ENCODE measurements around the gene CCDC3. TPM values are rescaled to one million over a fixed set of nuclear protein-coding genes. Genes with fewer than 3 reads are reported as not detected.

Gene CCDC3
- total RNA-seq, 4 donors from 2014 or later = 7.9 to 40.6 (median 24.9) TPM

- H3K4me1 ChIP-seq = no peaks in the 10 kb centered on the region
- no peak overlapping the region for H3K27ac ChIP-seq
- no peaks in the 10 kb centered on the region for H3K27me3 ChIP-seq
- DNase-seq = no peak
- no peak for TF ChIP-seq POLR2A (IDR thresholded peaks at IDR 0.05)
- TF ChIP-seq, protein P1, sequence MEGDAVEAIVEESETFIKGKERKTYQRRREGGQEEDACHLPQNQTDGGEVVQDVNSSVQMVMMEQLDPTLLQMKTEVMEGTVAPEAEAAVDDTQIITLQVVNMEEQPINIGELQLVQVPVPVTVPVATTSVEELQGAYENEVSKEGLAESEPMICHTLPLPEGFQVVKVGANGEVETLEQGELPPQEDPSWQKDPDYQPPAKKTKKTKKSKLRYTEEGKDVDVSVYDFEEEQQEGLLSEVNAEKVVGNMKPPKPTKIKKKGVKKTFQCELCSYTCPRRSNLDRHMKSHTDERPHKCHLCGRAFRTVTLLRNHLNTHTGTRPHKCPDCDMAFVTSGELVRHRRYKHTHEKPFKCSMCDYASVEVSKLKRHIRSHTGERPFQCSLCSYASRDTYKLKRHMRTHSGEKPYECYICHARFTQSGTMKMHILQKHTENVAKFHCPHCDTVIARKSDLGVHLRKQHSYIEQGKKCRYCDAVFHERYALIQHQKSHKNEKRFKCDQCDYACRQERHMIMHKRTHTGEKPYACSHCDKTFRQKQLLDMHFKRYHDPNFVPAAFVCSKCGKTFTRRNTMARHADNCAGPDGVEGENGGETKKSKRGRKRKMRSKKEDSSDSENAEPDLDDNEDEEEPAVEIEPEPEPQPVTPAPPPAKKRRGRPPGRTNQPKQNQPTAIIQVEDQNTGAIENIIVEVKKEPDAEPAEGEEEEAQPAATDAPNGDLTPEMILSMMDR (IDR thresholded peaks at IDR 0.05) = no peak
- no peak overlapping the region for H3K4me3 ChIP-seq
- H3K36me3 ChIP-seq = no peaks in the 10 kb centered on the region
- intact Hi-C loops (cut with DNase I; ENCODE audit: low total_unique reads) = no loop called here
- H3K9me3 ChIP-seq = no peaks in the 10 kb centered on the region
Measured at GRCh38 chr10:13047529-13048206, 46.2 kb upstream of the CCDC3 start.

DNA sequence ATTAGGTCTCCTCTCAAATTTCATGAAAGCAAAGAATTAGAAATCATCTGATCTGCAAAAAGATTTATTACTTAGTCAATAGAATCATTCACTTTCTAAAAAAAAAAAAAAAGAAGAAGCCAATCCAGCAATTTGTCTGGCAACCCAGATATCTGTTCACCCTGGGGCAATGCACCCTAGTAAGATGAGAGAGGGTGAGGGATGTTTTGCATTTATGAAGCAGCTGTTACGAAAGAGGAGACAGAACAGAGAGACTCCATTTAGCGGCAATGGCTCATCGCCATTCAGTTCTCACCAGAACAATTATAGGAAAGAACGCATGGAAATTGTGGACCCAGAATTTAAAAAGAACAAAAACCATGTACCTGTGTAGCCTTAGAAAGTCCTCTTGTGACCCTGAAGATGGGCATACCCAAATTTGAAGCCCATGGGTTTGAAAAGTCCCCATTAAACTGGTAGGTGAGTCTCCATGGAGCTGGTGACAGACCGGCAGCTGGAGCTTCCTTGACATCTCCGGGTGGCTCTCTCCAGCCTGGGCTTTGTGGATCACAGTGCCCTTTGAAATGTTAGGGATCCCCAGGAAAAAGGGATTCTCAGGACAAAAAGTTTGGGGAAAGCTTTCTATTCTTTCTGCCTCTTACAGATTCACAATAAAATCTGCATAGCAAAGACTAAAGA is 45.5 kb upstream of the CCDC3 start:
- intact Hi-C loops (cut with DNase I; ENCODE audit: low total_unique reads) = no loop called here
- Histone ChIP-seq H3K9me3 (no peaks in the 10 kb centered on the region), H3K4me3 (no peak overlapping the region), H3K27ac (no peak overlapping the region), H3K27me3 (no peaks in the 10 kb centered on the region), H3K4me1 (no peaks in the 10 kb centered on the region), H3K36me3 (no peaks in the 10 kb centered on the region)
- TF ChIP-seq, protein P1 (IDR thresholded peaks at IDR 0.05) = no peak
- TF ChIP-seq POLR2A (IDR thresholded peaks at IDR 0.05) = no peak
- DNase-seq = no peak

- TF ChIP-seq POLR2A (IDR thresholded peaks at IDR 0.05) = no peak
- TF ChIP-seq, protein P1 (IDR thresholded peaks at IDR 0.05) = no peak
- H3K4me3 ChIP-seq = no peak overlapping the region
- H3K4me1 ChIP-seq = no peaks in the 10 kb centered on the region
- H3K27ac ChIP-seq = no peak overlapping the region
- no peaks in the 10 kb centered on the region for H3K36me3 ChIP-seq
- H3K9me3 ChIP-seq = no peaks in the 10 kb centered on the region
- no peaks in the 10 kb centered on the region for H3K27me3 ChIP-seq
- no peak for DNase-seq
- intact Hi-C loops (cut with DNase I; ENCODE audit: low total_unique reads) = no loop called here
Measured at GRCh38 chr10:13043520-13043919, 42.0 kb upstream of the CCDC3 start.

GRCh38 chr10:13039761-13040160 is 38.2 kb upstream of the CCDC3 start:
- TF ChIP-seq, protein P1 (IDR thresholded peaks at IDR 0.05) = no peak
- TF ChIP-seq POLR2A (IDR thresholded peaks at IDR 0.05) = no peak
- no peaks in the 10 kb centered on the region for H3K4me1 ChIP-seq
- no peaks in the 10 kb centered on the region for H3K9me3 ChIP-seq
- H3K27ac ChIP-seq = no peak overlapping the region
- no peak overlapping the region for H3K4me3 ChIP-seq
- no peak for DNase-seq
- intact Hi-C loops (cut with DNase I; ENCODE audit: low total_unique reads) = no loop called here
- H3K36me3 ChIP-seq = no peaks in the 10 kb centered on the region
- H3K27me3 ChIP-seq = no peaks in the 10 kb centered on the region

GRCh38 chr10:13038391-13038790 is 36.9 kb upstream of the CCDC3 start:
- no peaks in the 10 kb centered on the region for H3K27me3 ChIP-seq
- H3K9me3 ChIP-seq = no peaks in the 10 kb centered on the region
- DNase-seq = no peak
- TF ChIP-seq, protein P1 (IDR thresholded peaks at IDR 0.05) = no peak
- TF ChIP-seq POLR2A (IDR thresholded peaks at IDR 0.05) = no peak
- H3K4me3 ChIP-seq = no peak overlapping the region
- H3K4me1 ChIP-seq = no peaks in the 10 kb centered on the region
- no peaks in the 10 kb centered on the region for H3K36me3 ChIP-seq
- intact Hi-C loops (cut with DNase I; ENCODE audit: low total_unique reads) = no loop called here
- no peak overlapping the region for H3K27ac ChIP-seq

All from uterus (tissue), 4 donors.